Fibroblast of skin of right quadriceps (primary cell): Measurements from ENCODE around the gene HSD17B3.
A peak's percentile ranks its signal among the peaks of the same experiment; 100 is the strongest.
"Not testable (repeated sequence)": the region's sequence is repeated elsewhere in the genome, so short reads cannot be mapped to it uniquely, and the experiment has no call there.

Source experiments
- DNase-seq: peaks from one replicate; pipeline ENCODE4 v3.0.0-alpha.2; 2013

The HSD17B3 gene

GRCh38 chr9:96302021-96302420 lies at the start of gene HSD17B3:
HSD17B3 (minus strand) TSS chr9:96302176; CDS start chr9:96302104, 72 bp downstream.
- no peak for DNase-seq

- no peak for DNase-seq
Measured at GRCh38 chr9:96350866-96351265, 48.9 kb upstream of the HSD17B3 start.

- no peak for DNase-seq
Measured at GRCh38 chr9:96348261-96348660, 46.3 kb upstream of the HSD17B3 start.

- no peak for DNase-seq
Measured at GRCh38 chr9:96345551-96345950, 43.6 kb upstream of the HSD17B3 start.

GRCh38 chr9:96344458-96345180 lies 42.6 kb upstream of the HSD17B3 start:
- peak; percentile 87 for DNase-seq

GRCh38 chr9:96343515-96344360 lies 41.8 kb upstream of the HSD17B3 start:
- DNase-seq, result no peak

- no peak for DNase-seq
Measured at GRCh38 chr9:96342571-96343245, 40.7 kb upstream of the HSD17B3 start.

- DNase-seq, result no peak
Measured at GRCh38 chr9:96340707-96341106, 38.7 kb upstream of the HSD17B3 start.

- no peak for DNase-seq
Measured at GRCh38 chr9:96338299-96338698, 36.3 kb upstream of the HSD17B3 start.

- no peak for DNase-seq
Measured at GRCh38 chr9:96333958-96334357, 32.0 kb upstream of the HSD17B3 start.

GRCh38 chr9:96331236-96331947 lies 29.4 kb upstream of the HSD17B3 start:
- DNase-seq, result peak; percentile 32

- peak; percentile 60 for DNase-seq
Measured at GRCh38 chr9:96327694-96328352, 25.8 kb upstream of the HSD17B3 start.

GRCh38 chr9:96323169-96323568 lies 21.2 kb upstream of the HSD17B3 start:
- DNase-seq, result no peak

- not testable (repeated sequence) for DNase-seq
Measured at GRCh38 chr9:96322736-96323135, 20.8 kb upstream of the HSD17B3 start.

- not testable (repeated sequence) for DNase-seq
Measured at GRCh38 chr9:96322210-96322609, 20.2 kb upstream of the HSD17B3 start.

GRCh38 chr9:96321515-96321914 lies 19.5 kb upstream of the HSD17B3 start:
- DNase-seq, result no peak

GRCh38 chr9:96320749-96321280 lies 18.8 kb upstream of the HSD17B3 start:
- DNase-seq, result no peak

GRCh38 chr9:96318921-96319565 lies 17.1 kb upstream of the HSD17B3 start:
- no peak for DNase-seq

GRCh38 chr9:96317335-96317980 lies 15.5 kb upstream of the HSD17B3 start:
- peak; percentile 48 for DNase-seq

GRCh38 chr9:96309850-96310249 lies 7.9 kb upstream of the HSD17B3 start:
- no peak for DNase-seq

GRCh38 chr9:96306958-96307357 lies 5.0 kb upstream of the HSD17B3 start:
- not testable (repeated sequence) for DNase-seq
